NAMALWA (cell line): Measurements from ENCODE around the gene LAMTOR2.

ENCODE experiments used
- DNase-seq: peaks from one replicate; pipeline ENCODE4 v3.0.0-alpha.2; 2015; ENCODE audit warnings: low spot score

Gene LAMTOR2

DNA sequence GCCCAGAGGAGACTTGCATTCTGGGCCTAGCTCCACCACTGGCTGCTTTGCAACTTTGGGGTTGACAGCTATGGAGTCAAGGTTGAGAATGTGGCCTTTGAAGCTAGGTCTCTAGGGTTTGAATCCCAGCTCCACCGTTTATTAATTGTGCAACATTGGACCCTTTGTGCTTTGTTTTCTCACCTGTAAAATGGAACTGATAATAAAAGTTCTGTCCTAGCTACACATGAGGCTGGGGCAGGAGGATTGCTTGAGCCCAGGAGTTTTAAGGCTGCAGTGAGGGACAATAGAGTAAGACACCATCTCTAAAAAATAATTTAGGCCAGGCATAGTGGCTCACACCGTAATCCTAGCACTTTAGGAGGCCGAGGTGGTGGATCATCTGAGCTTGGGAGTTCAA is 44.7 kb downstream of the LAMTOR2 start:
- no peak for DNase-seq

DNA sequence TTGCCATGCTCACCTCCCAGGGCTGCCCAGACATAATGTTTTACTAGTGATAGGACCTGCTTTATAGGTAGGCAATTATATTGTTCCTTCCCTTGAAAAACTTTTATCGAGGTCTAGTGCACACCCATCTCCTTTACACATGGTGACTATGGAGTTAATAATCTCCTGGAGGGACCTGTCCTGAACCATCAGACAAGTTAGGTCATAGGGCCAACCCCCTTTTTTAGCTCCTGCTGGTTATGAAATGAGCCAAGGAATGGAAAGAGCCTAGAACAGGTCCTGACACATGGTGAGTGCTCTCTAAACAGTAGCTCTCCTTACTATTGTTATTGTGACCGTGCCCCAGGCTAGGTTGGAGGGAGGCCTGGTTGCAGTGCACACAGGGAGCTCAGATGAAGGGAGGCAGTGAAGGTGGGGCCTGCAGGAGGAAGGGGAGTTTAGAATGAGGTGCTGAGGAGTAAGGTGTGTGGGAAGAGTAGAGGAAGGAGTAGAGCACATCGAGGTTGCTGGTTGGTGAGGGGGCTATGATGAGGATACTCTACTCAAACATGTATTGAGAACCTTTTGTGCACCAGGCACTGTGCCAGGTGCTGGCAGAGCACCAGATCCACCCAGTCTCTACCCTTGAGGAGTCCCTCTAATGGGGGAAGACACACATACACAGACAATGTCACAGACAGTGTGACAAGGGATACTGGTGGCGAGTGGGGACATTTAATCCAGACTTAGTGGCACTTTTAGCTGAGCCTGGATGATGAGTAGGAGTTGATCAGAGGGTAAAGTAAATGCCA is 45.8 kb downstream of the LAMTOR2 start:
- DNase-seq, result no peak

DNA sequence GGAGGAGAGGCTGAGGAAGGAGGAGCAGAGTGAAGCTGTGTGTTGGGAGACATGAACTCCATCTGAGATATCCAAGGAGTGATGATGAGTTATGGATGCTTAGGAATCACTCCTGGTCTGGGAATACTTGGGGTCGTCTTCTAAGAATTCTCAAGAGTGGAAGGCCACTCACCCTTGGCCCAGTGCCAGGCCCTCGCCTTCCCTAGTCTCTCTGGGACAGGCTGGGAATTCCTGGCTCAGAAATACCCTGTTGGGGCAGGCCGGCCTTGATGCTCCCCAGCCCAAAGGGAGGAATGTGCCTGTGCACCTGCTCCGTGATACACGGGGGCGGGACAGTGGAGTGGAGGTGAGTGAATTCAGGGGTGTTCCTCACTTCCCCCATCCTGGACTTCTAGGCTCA is 47.3 kb downstream of the LAMTOR2 start:
- no peak for DNase-seq

DNA sequence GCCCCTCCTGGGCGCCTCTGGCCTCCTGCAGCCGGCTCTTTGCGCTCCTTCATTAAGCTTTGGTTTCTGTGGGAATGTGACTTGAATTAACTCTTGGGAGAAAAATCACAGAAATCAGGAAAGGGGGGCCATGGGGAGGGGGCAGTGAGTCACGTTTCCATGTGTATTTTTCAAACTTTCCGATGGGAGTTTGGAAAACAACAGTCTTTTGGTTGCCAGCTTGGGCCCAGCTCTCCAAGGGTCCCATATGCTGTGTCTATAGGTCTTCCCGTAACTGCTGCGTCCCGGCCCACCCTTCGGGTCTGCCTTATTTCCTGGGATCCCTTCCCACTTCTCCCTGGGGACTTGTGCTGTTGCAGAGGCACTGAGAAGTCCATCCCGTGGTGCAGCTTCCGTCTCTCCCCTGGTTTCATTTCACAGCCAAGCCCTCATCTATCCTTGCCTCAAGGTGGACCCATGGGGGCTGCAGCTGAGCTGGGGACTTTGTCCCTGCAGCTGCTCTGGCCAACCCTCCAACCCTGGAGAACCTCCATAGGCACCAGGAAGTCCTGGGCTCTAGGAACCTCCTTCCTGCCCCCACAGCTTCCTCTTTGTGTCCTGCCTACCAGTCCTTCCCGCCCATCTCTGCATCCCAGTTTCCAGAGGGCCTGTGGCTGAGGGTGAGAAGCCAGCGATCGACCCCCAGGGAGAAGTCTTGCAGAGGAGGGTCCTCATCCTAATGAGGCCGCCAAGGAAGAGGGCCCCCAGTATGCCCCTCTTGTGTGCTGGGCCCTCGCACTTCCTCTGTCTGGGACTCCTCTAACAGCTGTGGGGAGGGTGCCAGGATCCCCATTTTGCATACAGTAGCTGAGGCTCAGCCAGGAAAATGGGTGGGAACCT is 48.3 kb downstream of the LAMTOR2 start:
- DNase-seq, result no peak

DNA sequence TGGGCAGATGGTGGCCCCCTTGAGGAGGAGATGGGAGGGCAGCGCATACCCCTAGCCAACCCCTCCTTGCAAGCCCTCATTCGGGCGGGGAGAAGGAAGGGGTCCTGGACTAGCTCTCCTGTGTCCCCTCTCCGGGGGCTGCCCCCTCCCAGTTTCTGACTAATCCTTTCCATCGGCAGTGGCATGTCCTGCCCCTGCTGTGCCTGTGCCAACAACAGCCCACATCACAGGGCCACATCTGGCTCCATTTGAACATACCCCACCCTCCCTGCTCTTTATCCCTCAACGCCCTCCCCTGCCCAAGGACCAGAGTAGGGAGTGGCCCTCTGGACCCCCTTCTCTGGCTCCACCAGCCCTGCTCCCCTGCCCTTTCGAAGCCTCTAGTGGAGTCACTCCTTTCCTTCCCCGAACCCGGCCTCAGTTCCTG is 49.0 kb downstream of the LAMTOR2 start:
- DNase-seq, result no peak

DNA sequence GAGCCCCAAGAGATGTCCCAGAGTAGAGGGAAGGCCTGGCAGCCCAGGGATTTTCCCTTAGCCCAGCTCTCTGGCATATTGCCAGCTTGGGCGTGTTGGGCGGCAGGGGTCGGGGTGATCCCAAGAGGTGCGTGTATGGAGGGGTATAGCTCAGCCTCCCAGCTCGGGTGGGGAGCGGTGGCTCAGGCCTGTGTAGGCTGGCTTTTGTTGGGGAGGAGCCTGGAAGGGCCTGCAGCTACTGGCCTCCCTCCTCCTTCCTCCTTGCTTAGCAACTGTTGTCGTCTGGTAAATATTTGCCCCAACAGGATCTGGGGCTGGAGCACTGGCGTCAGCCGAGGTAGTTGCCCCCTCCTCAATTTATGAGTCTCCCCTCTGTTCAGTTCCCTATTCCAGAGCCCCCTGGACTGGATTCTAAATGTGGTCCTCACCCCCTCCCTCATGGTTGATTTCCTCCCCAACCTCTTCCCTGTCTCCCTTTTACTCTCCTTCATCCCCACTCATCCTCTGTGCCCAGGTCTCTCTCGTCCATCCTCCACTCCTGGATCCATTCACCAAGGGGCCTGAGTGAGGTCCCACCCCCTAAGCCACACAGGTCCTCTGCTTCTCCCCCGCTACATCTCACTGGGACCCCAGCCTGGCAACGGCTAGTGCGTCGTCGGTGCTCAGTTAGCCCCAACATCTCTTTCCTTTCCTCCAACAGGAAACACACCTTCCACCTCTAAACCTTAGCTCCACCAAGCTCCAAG is 49.7 kb downstream of the LAMTOR2 start:
- no peak for DNase-seq

DNA sequence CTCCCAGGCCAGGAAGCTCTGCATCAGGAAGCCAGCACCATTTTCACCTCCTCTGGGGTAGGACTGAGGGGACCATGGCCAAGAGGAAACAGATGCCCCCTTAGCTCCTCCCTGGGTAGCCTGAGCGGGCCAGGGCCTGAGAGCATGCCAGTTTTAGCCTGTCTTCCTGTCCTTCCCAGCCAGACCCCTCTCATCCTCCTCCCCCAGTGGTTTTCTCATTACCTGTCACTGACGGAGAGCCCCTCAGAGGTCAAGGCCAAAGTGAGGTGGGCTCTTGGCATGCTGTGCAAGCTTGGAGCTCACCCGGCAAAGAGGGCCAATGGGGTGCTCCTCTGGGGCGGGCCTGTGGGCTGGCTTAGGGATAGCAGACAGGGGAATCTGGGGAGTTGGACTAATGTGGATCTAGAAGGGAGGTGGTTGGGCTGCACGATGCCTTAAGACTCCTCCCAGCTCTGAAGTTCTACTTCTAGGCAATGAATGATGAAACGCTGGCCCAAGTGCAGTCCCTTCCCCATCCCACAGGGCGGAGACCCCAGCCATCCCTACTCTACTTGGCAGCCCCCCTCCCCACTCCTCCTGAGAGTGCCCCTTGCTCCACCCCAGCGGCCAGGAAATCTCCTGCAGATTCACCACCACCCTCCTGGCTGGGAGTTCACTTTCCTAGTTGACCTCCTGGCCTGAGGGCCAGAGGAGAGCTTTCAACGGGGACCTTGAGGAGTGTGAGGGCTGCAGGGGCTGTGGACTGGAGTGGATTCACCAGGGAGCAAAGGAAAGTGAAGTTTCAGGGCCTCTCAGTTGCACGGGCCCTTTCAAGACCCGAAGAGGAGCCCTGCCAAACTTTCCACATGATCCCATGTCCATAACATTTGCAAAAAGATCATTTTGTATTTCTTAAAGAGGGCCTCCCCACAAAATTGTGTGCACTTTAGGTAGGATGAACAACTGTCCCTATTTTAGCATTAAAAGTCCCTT is 50.6 kb downstream of the LAMTOR2 start:
- no peak for DNase-seq

DNA sequence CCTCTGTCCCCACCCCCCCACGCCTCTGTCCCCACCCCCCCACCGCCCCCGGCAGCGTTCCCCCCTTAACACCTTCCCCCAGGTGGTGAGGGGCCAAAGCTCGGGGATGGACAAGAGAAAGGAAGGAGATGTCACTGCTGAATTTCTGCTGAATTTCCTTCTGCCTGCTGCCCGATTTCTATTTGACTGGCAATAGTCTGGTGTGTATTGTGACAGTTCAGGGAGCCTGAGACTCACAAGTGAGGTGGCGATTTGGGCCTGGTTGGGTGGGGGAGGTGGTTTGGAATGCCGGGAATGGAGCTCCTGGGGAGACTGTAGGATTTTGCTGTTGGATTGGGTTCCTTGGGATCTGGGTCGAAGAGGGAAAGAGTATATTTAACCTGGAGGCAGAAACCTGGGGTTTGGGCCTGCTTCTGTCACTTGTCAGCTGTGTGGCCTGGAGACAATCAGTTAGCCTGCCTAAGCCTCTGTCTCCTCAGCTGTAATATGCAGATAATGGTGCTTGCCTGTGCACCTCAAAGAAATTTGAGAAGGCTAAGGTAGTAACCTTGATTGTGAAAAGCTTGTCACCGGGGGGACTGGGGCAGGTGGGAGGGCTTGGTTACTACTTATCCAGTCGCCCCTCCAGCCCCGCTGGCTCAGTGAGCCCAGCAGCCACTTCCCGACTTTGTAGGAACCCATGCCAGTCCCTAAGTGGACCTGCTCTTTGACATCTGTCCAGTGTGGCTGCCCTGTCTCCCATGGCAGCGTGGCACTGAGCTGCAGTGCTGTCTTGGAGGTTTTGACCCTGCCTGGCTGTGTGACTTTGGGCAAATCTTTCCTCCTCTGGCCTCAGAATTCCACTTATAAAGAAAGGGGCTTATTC is 52.3 kb downstream of the LAMTOR2 start:
- peak; percentile 46 for DNase-seq

DNA sequence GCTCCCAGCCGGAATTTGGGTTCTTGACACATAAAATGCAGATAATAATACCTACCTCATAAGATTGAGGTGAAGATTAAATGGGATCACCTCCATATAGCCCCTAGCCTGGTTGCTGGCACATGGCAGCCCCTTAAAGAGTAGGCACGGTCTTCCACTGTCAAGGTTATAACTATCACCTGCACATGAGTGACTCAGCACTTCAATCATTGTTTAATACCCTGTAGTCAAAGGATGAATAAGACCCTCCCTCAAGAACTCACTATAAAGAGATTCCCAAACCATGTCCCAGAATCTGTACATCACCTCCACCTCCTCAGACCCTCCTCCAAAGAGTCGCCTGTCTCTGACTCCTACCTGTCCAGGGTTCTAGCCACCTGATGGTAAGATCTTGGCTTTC is 53.5 kb downstream of the LAMTOR2 start:
- DNase-seq, result no peak
